Measurements from ENCODE around the gene CELF1. TPM values are rescaled to one million over a fixed set of nuclear protein-coding genes. Genes with fewer than 3 reads are reported as not detected.

CELF1 gene
- total and polyA plus RNA-seq, 7 experiments from 2014 or later: 41.1 to 148 (median 117) TPM

GRCh38 chr11:47593492-47593933 lies 40.6 kb upstream of the CELF1 start:
- Histone ChIP-seq H3K4me1 (ENCODE audit: control insufficient read depth in 2 of 2, insufficient read depth in 2 of 2, low read length in 2 of 2) (peaks cover 0 to 6% of the 10 kb centered on the region in 2 donors), H3K4me3 (ENCODE audit: low read length) (no peak overlapping the region), H3K27me3 (ENCODE audit: control insufficient read depth in 2 of 2, insufficient read depth in 2 of 2, low read length in 2 of 2) (peaks cover 6 to 25% of the 10 kb centered on the region in 2 donors), H3K9me3 (ENCODE audit: control insufficient read depth in 2 of 3, low read length in 3 of 3) (no peaks in the 10 kb centered on the region), H3K27ac (ENCODE audit: low read depth, low read length) (no peak overlapping the region), H3K36me3 (ENCODE audit: control insufficient read depth in 2 of 3, insufficient read depth in 3 of 3, low read length in 3 of 3) (no peaks in the 10 kb centered on the region)
- Mint-ChIP-seq H3K4me1 (peaks cover 0 to 14% (median 9%) of the 10 kb centered on the region in 7 donors), H3K36me3 (no peaks in the 10 kb centered on the region), H3K4me3 (peak overlapping the region in 5 of 10 donors; percentile 31 to 67 (median 39)), H3K27ac (no peak overlapping the region), H3K27me3 (peaks cover 33 to 38% (median 36%) of the 10 kb centered on the region in 5 donors), H3K9me3 (no peaks in the 10 kb centered on the region)
- ATAC-seq (no peak), DNase-seq (no peak)
- ChIA-PET POLR2A (interaction anchor here (0.9 kb wide), 1 partner anchor 14 kb away, joined by 3 read pairs; the partner anchor contains the start of gene NDUFS3), CTCF (no interaction called here)
- intact Hi-C loops (cut with micrococcal nuclease): loop anchor here in 1 of 2 donors (10.0 kb wide), 1 partner anchor 59 kb away; no protein-coding TSS in a partner anchor

GRCh38 chr11:47592970-47593369 lies 40.0 kb upstream of the CELF1 start:
- Histone ChIP-seq H3K4me1 (ENCODE audit: control insufficient read depth in 2 of 2, insufficient read depth in 2 of 2, low read length in 2 of 2) (peaks cover 0 to 6% of the 10 kb centered on the region in 2 donors), H3K9me3 (ENCODE audit: control insufficient read depth in 2 of 3, low read length in 3 of 3) (no peaks in the 10 kb centered on the region), H3K4me3 (ENCODE audit: low read length) (no peak overlapping the region), H3K27ac (ENCODE audit: low read depth, low read length) (no peak overlapping the region), H3K27me3 (ENCODE audit: control insufficient read depth in 2 of 2, insufficient read depth in 2 of 2, low read length in 2 of 2) (peaks cover 6 to 25% of the 10 kb centered on the region in 2 donors), H3K36me3 (ENCODE audit: control insufficient read depth in 2 of 3, insufficient read depth in 3 of 3, low read length in 3 of 3) (no peaks in the 10 kb centered on the region)
- DNase-seq: no peak
- H3K9me3 Mint-ChIP-seq: no peaks in the 10 kb centered on the region
- H3K27me3 Mint-ChIP-seq: peaks cover 33 to 38% (median 36%) of the 10 kb centered on the region in 5 donors
- POLR2A ChIA-PET: interaction anchor here (0.9 kb wide), 1 partner anchor 14 kb away, joined by 3 read pairs; the partner anchor contains the start of gene NDUFS3
- no peaks in the 10 kb centered on the region for H3K36me3 Mint-ChIP-seq
- no peak for ATAC-seq
- intact Hi-C loops (cut with micrococcal nuclease): loop anchor here in 1 of 2 donors (10.0 kb wide), 1 partner anchor 58 kb away; no protein-coding TSS in a partner anchor
- H3K4me3 Mint-ChIP-seq: peak overlapping the region in 2 of 10 donors; percentile 35 to 67
- CTCF ChIA-PET: no interaction called here
- peaks cover 0 to 14% (median 9%) of the 10 kb centered on the region in 7 donors for H3K4me1 Mint-ChIP-seq
- no peak overlapping the region for H3K27ac Mint-ChIP-seq

- H3K27me3 ChIP-seq (ENCODE audit: control insufficient read depth in 2 of 2, insufficient read depth in 2 of 2, low read length in 2 of 2): peaks cover 6 to 25% of the 10 kb centered on the region in 2 donors
- Mint-ChIP-seq H3K27me3 (peaks cover 33 to 38% (median 36%) of the 10 kb centered on the region in 5 donors), H3K9me3 (no peaks in the 10 kb centered on the region), H3K4me1 (peaks cover 0 to 14% (median 9%) of the 10 kb centered on the region in 7 donors), H3K36me3 (no peaks in the 10 kb centered on the region), H3K4me3 (no peak overlapping the region), H3K27ac (peak overlapping the region in 1 of 9 donors; percentile 25)
- ChIA-PET POLR2A (no interaction called here), CTCF (no interaction called here)
- no peak overlapping the region for H3K4me3 ChIP-seq (ENCODE audit: low read length)
- no peak overlapping the region for H3K27ac ChIP-seq (ENCODE audit: low read depth, low read length)
- ATAC-seq: peak; percentile 19
- H3K36me3 ChIP-seq (ENCODE audit: control insufficient read depth in 2 of 3, insufficient read depth in 3 of 3, low read length in 3 of 3): no peaks in the 10 kb centered on the region
- intact Hi-C loops (cut with micrococcal nuclease): loop anchor here in 1 of 2 donors (10.0 kb wide), 1 partner anchor 57 kb away; no protein-coding TSS in a partner anchor
- no peak for DNase-seq
- no peaks in the 10 kb centered on the region for H3K9me3 ChIP-seq (ENCODE audit: control insufficient read depth in 2 of 3, low read length in 3 of 3)
- H3K4me1 ChIP-seq (ENCODE audit: control insufficient read depth in 2 of 2, insufficient read depth in 2 of 2, low read length in 2 of 2): peaks cover 0 to 6% of the 10 kb centered on the region in 2 donors
Observed at GRCh38 chr11:47592251-47592650, 39.3 kb upstream of the CELF1 start.

GRCh38 chr11:47591764-47592163 lies 38.8 kb upstream of the CELF1 start:
- Mint-ChIP-seq H3K4me3 (peak overlapping the region in 1 of 10 donors; percentile 5), H3K9me3 (no peaks in the 10 kb centered on the region), H3K36me3 (no peaks in the 10 kb centered on the region), H3K4me1 (peaks cover 0 to 14% (median 9%) of the 10 kb centered on the region in 7 donors), H3K27ac (peak overlapping the region in 1 of 9 donors; percentile 25), H3K27me3 (peaks cover 33 to 38% (median 36%) of the 10 kb centered on the region in 5 donors)
- CTCF ChIA-PET: no interaction called here
- H3K9me3 ChIP-seq (ENCODE audit: control insufficient read depth in 2 of 3, low read length in 3 of 3): no peaks in the 10 kb centered on the region
- no peak overlapping the region for H3K27ac ChIP-seq (ENCODE audit: low read depth, low read length)
- intact Hi-C loops (cut with micrococcal nuclease): loop anchor here in 1 of 2 donors (10.0 kb wide), 1 partner anchor 57 kb away; no protein-coding TSS in a partner anchor
- H3K4me3 ChIP-seq (ENCODE audit: low read length): no peak overlapping the region
- peaks cover 0 to 6% of the 10 kb centered on the region in 2 donors for H3K4me1 ChIP-seq (ENCODE audit: control insufficient read depth in 2 of 2, insufficient read depth in 2 of 2, low read length in 2 of 2)
- ATAC-seq (no peak), DNase-seq (no peak)
- H3K27me3 ChIP-seq (ENCODE audit: control insufficient read depth in 2 of 2, insufficient read depth in 2 of 2, low read length in 2 of 2): peaks cover 6 to 25% of the 10 kb centered on the region in 2 donors
- no peaks in the 10 kb centered on the region for H3K36me3 ChIP-seq (ENCODE audit: control insufficient read depth in 2 of 3, insufficient read depth in 3 of 3, low read length in 3 of 3)
- POLR2A ChIA-PET: interaction anchor here (1.0 kb wide), 1 partner anchor 14 kb away, joined by 4 read pairs; no protein-coding TSS in a partner anchor

- Histone ChIP-seq H3K4me3 (ENCODE audit: low read length) (no peak overlapping the region), H3K36me3 (ENCODE audit: control insufficient read depth in 2 of 3, insufficient read depth in 3 of 3, low read length in 3 of 3) (peaks cover 0 to 6% (median 0%) of the 10 kb centered on the region in 3 experiments), H3K27me3 (ENCODE audit: control insufficient read depth in 2 of 2, insufficient read depth in 2 of 2, low read length in 2 of 2) (peaks cover 6 to 25% of the 10 kb centered on the region in 2 donors), H3K4me1 (ENCODE audit: control insufficient read depth in 2 of 2, insufficient read depth in 2 of 2, low read length in 2 of 2) (peaks cover 0 to 6% of the 10 kb centered on the region in 2 donors), H3K27ac (ENCODE audit: low read depth, low read length) (no peak overlapping the region), H3K9me3 (ENCODE audit: control insufficient read depth in 2 of 3, low read length in 3 of 3) (no peaks in the 10 kb centered on the region)
- DNase-seq: no peak
- H3K27me3 Mint-ChIP-seq: peaks cover 25 to 31% (median 28%) of the 10 kb centered on the region in 5 donors
- no peak overlapping the region for H3K4me3 Mint-ChIP-seq
- no peaks in the 10 kb centered on the region for H3K36me3 Mint-ChIP-seq
- peaks cover 0 to 14% (median 9%) of the 10 kb centered on the region in 7 donors for H3K4me1 Mint-ChIP-seq
- POLR2A ChIA-PET: no interaction called here
- no peak for ATAC-seq
- CTCF ChIA-PET: no interaction called here
- H3K9me3 Mint-ChIP-seq: no peaks in the 10 kb centered on the region
- H3K27ac Mint-ChIP-seq: no peak overlapping the region
- intact Hi-C loops (cut with micrococcal nuclease): loop anchor here in 1 of 2 donors (10.0 kb wide), 1 partner anchor 55 kb away; no protein-coding TSS in a partner anchor
Observed at GRCh38 chr11:47589977-47590861, 37.3 kb upstream of the CELF1 start.

- Mint-ChIP-seq H3K27ac (no peak overlapping the region), H3K27me3 (peaks cover 21 to 24% (median 23%) of the 10 kb centered on the region in 5 donors), H3K36me3 (peaks cover 0 to 5% (median under 1%) of the 10 kb centered on the region in 5 donors), H3K4me3 (no peak overlapping the region), H3K9me3 (no peaks in the 10 kb centered on the region), H3K4me1 (peaks cover 0 to 14% (median 9%) of the 10 kb centered on the region in 7 donors)
- no peak for ATAC-seq
- no peak overlapping the region for H3K27ac ChIP-seq (ENCODE audit: low read depth, low read length)
- no peaks in the 10 kb centered on the region for H3K9me3 ChIP-seq (ENCODE audit: control insufficient read depth in 2 of 3, low read length in 3 of 3)
- H3K27me3 ChIP-seq (ENCODE audit: control insufficient read depth in 2 of 2, insufficient read depth in 2 of 2, low read length in 2 of 2): peaks cover 6 to 23% of the 10 kb centered on the region in 2 donors
- intact Hi-C loops (cut with micrococcal nuclease): no loop called here
- no peak overlapping the region for H3K4me3 ChIP-seq (ENCODE audit: low read length)
- ChIA-PET POLR2A (no interaction called here), CTCF (no interaction called here)
- peaks cover 0 to 6% of the 10 kb centered on the region in 2 donors for H3K4me1 ChIP-seq (ENCODE audit: control insufficient read depth in 2 of 2, insufficient read depth in 2 of 2, low read length in 2 of 2)
- no peak for DNase-seq
- H3K36me3 ChIP-seq (ENCODE audit: control insufficient read depth in 2 of 3, insufficient read depth in 3 of 3, low read length in 3 of 3): peaks cover 0 to 13% (median 0%) of the 10 kb centered on the region in 3 experiments
Observed at GRCh38 chr11:47589584-47589976, 36.6 kb upstream of the CELF1 start.
